ENCODE results near the gene CUZD1. TPM values are rescaled to one million over a fixed set of nuclear protein-coding genes. Genes with fewer than 3 reads are reported as not detected.

The CUZD1 gene
- total and polyA plus RNA-seq, 2 experiments from 2014 or later = 3.1 to 4.1 TPM

- H3K27me3 Mint-ChIP-seq (ENCODE audit: insufficient read depth, low read depth, poor library complexity) = peaks cover 2% of the 10 kb centered on the region
- H3K9me2 ChIP-seq (ENCODE audit: insufficient read depth) = peaks cover 3% of the 10 kb centered on the region; the same call in 1 of the 2 replicates
- H3K36me3 Mint-ChIP-seq (ENCODE audit: low read depth) = peaks cover 86% of the 10 kb centered on the region
Measured at GRCh38 chr10:122839505-122839904, 6.2 kb downstream of the CUZD1 start.

DNA sequence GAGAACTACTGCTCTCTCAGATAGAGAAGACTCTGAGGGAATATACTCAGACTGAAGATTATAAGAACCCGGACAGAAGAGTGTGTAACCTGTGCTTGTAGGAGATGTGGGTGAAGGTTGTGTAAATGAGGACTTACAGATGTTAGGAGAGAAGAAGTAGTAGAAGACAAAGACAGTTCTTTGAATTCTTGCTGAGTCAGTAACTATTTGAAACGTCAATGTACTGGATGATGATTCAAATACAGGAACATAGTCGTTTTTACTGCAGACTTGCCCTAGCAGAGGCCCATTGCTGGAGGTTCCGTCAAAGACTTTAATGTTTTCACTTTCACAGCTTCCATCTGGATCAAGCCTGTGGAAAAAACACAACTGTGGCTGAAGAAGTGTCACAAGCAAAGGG, 6.8 kb downstream of the CUZD1 start:
- peaks cover 5% of the 10 kb centered on the region; the same call in 1 of the 2 replicates for H3K36me3 ChIP-seq (ENCODE audit: insufficient read depth)
- Mint-ChIP-seq H3K4me3 (no peak overlapping the region), H3K27ac (no peak overlapping the region), H3K4me1 (no peaks in the 10 kb centered on the region), H3K27me3 (ENCODE audit: insufficient read depth, low read depth, poor library complexity) (peaks cover 2% of the 10 kb centered on the region), H3K9me3 (peaks cover 9% of the 10 kb centered on the region; the same call in 2 of the 3 replicates), H3K36me3 (ENCODE audit: low read depth) (peaks cover 84% of the 10 kb centered on the region)
- no peak for DNase-seq (ENCODE audit: low spot score)
- H3K4me2 ChIP-seq = no peak overlapping the region
- H3K9me2 ChIP-seq (ENCODE audit: insufficient read depth) = peaks cover 3% of the 10 kb centered on the region; the same call in 1 of the 2 replicates
- H3F3A ChIP-seq (replicated peaks; ENCODE audit: low read depth) = no peaks in the 10 kb centered on the region
- ATAC-seq = no peak
- no peaks in the 10 kb centered on the region for H3K79me2 ChIP-seq (replicated peaks; ENCODE audit: insufficient read depth)
- no peaks in the 10 kb centered on the region for H3K4me1 ChIP-seq (ENCODE audit: insufficient read depth)
- H4K20me1 ChIP-seq (replicated peaks; ENCODE audit: insufficient read depth) = no peaks in the 10 kb centered on the region
- no peak overlapping the region for H3K27ac ChIP-seq (ENCODE audit: low read depth)
- no peak overlapping the region for H3K4me3 ChIP-seq
- no peaks in the 10 kb centered on the region for H3K27me3 ChIP-seq (ENCODE audit: insufficient read depth)
- H2AFZ ChIP-seq = no peak overlapping the region
- no peak for TF ChIP-seq ETS1 (IDR thresholded peaks at IDR 0.05)
- no peak for TF ChIP-seq EZH2phosphoT487 (IDR thresholded peaks at IDR 0.05; ENCODE audit: unreplicated experiment)
- TF ChIP-seq EZH2 (IDR thresholded peaks at IDR 0.05; ENCODE audit: low read depth, unreplicated experiment) = no peak
- no peak for TF ChIP-seq ZNF331 (CRISPR knock-in tag; IDR thresholded peaks at IDR 0.05; ENCODE audit: low read depth)
- no peak for TF ChIP-seq POLR2AphosphoS5 (IDR thresholded peaks at IDR 0.05; ENCODE audit: low read depth)
- TF ChIP-seq REST (IDR thresholded peaks at IDR 0.05; ENCODE audit: unreplicated experiment) = no peak
- TF ChIP-seq, protein P1, sequence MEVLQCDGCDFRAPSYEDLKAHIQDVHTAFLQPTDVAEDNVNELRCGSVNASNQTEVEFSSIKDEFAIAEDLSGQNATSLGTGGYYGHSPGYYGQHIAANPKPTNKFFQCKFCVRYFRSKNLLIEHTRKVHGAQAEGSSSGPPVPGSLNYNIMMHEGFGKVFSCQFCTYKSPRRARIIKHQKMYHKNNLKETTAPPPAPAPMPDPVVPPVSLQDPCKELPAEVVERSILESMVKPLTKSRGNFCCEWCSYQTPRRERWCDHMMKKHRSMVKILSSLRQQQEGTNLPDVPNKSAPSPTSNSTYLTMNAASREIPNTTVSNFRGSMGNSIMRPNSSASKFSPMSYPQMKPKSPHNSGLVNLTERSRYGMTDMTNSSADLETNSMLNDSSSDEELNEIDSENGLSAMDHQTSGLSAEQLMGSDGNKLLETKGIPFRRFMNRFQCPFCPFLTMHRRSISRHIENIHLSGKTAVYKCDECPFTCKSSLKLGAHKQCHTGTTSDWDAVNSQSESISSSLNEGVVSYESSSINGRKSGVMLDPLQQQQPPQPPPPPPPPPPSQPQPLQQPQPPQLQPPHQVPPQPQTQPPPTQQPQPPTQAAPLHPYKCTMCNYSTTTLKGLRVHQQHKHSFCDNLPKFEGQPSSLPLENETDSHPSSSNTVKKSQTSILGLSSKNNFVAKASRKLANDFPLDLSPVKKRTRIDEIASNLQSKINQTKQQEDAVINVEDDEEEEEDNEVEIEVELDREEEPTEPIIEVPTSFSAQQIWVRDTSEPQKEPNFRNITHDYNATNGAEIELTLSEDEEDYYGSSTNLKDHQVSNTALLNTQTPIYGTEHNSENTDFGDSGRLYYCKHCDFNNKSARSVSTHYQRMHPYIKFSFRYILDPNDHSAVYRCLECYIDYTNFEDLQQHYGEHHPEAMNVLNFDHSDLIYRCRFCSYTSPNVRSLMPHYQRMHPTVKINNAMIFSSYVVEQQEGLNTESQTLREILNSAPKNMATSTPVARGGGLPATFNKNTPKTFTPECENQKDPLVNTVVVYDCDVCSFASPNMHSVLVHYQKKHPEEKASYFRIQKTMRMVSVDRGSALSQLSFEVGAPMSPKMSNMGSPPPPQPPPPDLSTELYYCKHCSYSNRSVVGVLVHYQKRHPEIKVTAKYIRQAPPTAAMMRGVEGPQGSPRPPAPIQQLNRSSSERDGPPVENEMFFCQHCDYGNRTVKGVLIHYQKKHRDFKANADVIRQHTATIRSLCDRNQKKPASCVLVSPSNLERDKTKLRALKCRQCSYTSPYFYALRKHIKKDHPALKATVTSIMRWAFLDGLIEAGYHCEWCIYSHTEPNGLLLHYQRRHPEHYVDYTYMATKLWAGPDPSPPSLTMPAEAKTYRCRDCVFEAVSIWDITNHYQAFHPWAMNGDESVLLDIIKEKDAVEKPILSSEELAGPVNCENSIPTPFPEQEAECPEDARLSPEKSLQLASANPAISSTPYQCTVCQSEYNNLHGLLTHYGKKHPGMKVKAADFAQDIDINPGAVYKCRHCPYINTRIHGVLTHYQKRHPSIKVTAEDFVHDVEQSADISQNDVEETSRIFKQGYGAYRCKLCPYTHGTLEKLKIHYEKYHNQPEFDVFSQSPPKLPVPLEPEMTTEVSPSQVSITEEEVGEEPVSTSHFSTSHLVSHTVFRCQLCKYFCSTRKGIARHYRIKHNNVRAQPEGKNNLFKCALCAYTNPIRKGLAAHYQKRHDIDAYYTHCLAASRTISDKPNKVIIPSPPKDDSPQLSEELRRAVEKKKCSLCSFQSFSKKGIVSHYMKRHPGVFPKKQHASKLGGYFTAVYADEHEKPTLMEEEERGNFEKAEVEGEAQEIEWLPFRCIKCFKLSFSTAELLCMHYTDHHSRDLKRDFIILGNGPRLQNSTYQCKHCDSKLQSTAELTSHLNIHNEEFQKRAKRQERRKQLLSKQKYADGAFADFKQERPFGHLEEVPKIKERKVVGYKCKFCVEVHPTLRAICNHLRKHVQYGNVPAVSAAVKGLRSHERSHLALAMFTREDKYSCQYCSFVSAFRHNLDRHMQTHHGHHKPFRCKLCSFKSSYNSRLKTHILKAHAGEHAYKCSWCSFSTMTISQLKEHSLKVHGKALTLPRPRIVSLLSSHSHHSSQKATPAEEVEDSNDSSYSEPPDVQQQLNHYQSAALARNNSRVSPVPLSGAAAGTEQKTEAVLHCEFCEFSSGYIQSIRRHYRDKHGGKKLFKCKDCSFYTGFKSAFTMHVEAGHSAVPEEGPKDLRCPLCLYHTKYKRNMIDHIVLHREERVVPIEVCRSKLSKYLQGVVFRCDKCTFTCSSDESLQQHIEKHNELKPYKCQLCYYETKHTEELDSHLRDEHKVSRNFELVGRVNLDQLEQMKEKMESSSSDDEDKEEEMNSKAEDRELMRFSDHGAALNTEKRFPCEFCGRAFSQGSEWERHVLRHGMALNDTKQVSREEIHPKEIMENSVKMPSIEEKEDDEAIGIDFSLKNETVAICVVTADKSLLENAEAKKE (CRISPR knock-in tag; IDR thresholded peaks at IDR 0.05) = no peak

More at GRCh38 chr10:122839505-122839904, 6.2 kb downstream of the CUZD1 start:
- TF ChIP-seq EZH2phosphoT487 (IDR thresholded peaks at IDR 0.05; ENCODE audit: unreplicated experiment) (no peak), ETS1 (IDR thresholded peaks at IDR 0.05) (no peak)
- H3K27me3 ChIP-seq (ENCODE audit: insufficient read depth) = no peaks in the 10 kb centered on the region
- no peaks in the 10 kb centered on the region for H4K20me1 ChIP-seq (replicated peaks; ENCODE audit: insufficient read depth)
- Mint-ChIP-seq H3K27ac (no peak overlapping the region), H3K4me3 (no peak overlapping the region), H3K9me3 (peaks cover 13% of the 10 kb centered on the region; the same call in 2 of the 3 replicates), H3K4me1 (no peaks in the 10 kb centered on the region)
- peaks cover 5% of the 10 kb centered on the region; the same call in 1 of the 2 replicates for H3K36me3 ChIP-seq (ENCODE audit: insufficient read depth)
- no peaks in the 10 kb centered on the region for H3K79me2 ChIP-seq (replicated peaks; ENCODE audit: insufficient read depth)
- H3K4me2 ChIP-seq = no peak overlapping the region
- H3K4me1 ChIP-seq (ENCODE audit: insufficient read depth) = no peaks in the 10 kb centered on the region
- H2AFZ ChIP-seq = no peak overlapping the region
- DNase-seq (ENCODE audit: low spot score) = no peak
- no peak overlapping the region for H3K27ac ChIP-seq (ENCODE audit: low read depth)
- H3K4me3 ChIP-seq = no peak overlapping the region
- no peak for ATAC-seq
- no peaks in the 10 kb centered on the region for H3F3A ChIP-seq (replicated peaks; ENCODE audit: low read depth)
